Neuron (in vitro differentiated cells): ENCODE results near the gene NR1D2.
A peak's percentile ranks its signal among the peaks of the same experiment; 100 is the strongest.
"Not testable (repeated sequence)": the region's sequence is repeated elsewhere in the genome, so short reads cannot be mapped to it uniquely, and the experiment has no call there.

ENCODE experiments used
- H2AFZ ChIP-seq: one replicate; pipeline ENCODE4 v1.6.1; 2013; ENCODE audit warnings: low read depth, mild to moderate bottlenecking, inconsistent platforms, low read length, moderate library complexity
- H3K27me3 ChIP-seq: one replicate; pipeline ENCODE4 v1.6.1; 2013; ENCODE audit warnings: low read length; ENCODE audit not compliant: insufficient read depth
- H3K36me3 ChIP-seq: one replicate; pipeline ENCODE4 v1.6.1; 2013; ENCODE audit warnings: low read length; ENCODE audit not compliant: insufficient read depth
- H3K4me1 ChIP-seq: one replicate; pipeline ENCODE4 v1.6.1; 2013; ENCODE audit warnings: low read length; ENCODE audit not compliant: insufficient read depth
- H3K4me3 ChIP-seq: 2 replicates; pipeline ENCODE4 v1.5.1; 2013; ENCODE audit warnings: mild to moderate bottlenecking, low read length, moderate library complexity
- H3K9me3 ChIP-seq: one replicate; pipeline ENCODE4 v1.6.1; 2013; ENCODE audit warnings: low read length

Gene NR1D2

GRCh38 chr3:24004171-24004938 lies 59.3 kb downstream of the NR1D2 start:
- Histone ChIP-seq H3K9me3 (no peaks in the 10 kb centered on the region), H3K4me1 (no peaks in the 10 kb centered on the region), H3K36me3 (no peaks in the 10 kb centered on the region), H2AFZ (no peak overlapping the region), H3K4me3 (no peak overlapping the region), H3K27me3 (no peaks in the 10 kb centered on the region)

- Histone ChIP-seq H3K36me3 (no peaks in the 10 kb centered on the region), H3K9me3 (no peaks in the 10 kb centered on the region), H3K4me3 (no peak overlapping the region), H3K27me3 (no peaks in the 10 kb centered on the region), H3K4me1 (no peaks in the 10 kb centered on the region), H2AFZ (no peak overlapping the region)
Observed at GRCh38 chr3:24005669-24006068, 60.6 kb downstream of the NR1D2 start.

GRCh38 chr3:24010834-24011233 lies 65.7 kb downstream of the NR1D2 start:
- H3K9me3 ChIP-seq: not testable (repeated sequence)

GRCh38 chr3:24012589-24013269 lies 67.6 kb downstream of the NR1D2 start:
- H3K27me3 ChIP-seq: no peaks in the 10 kb centered on the region

More at GRCh38 chr3:24010834-24011233, 65.7 kb downstream of the NR1D2 start:
- not testable (repeated sequence) for H3K36me3 ChIP-seq, H3K27me3 ChIP-seq, H2AFZ ChIP-seq, H3K4me3 ChIP-seq, H3K4me1 ChIP-seq

GRCh38 chr3:24017305-24017704 lies 72.2 kb downstream of the NR1D2 start:
- Histone ChIP-seq H2AFZ (no peak overlapping the region), H3K36me3 (no peaks in the 10 kb centered on the region), H3K4me1 (no peaks in the 10 kb centered on the region), H3K4me3 (no peak overlapping the region), H3K27me3 (no peaks in the 10 kb centered on the region), H3K9me3 (no peaks in the 10 kb centered on the region)

More at GRCh38 chr3:24012589-24013269, 67.6 kb downstream of the NR1D2 start:
- Histone ChIP-seq H2AFZ (no peak overlapping the region), H3K9me3 (no peaks in the 10 kb centered on the region), H3K4me3 (no peak overlapping the region), H3K36me3 (no peaks in the 10 kb centered on the region), H3K4me1 (no peaks in the 10 kb centered on the region)

GRCh38 chr3:24018784-24019570 lies 73.9 kb downstream of the NR1D2 start:
- no peaks in the 10 kb centered on the region for H3K36me3 ChIP-seq
- H3K4me3 ChIP-seq: no peak overlapping the region
- H2AFZ ChIP-seq: no peak overlapping the region
- H3K9me3 ChIP-seq: no peaks in the 10 kb centered on the region
- H3K4me1 ChIP-seq: no peaks in the 10 kb centered on the region
- H3K27me3 ChIP-seq: no peaks in the 10 kb centered on the region

GRCh38 chr3:24019585-24019984 lies 74.5 kb downstream of the NR1D2 start:
- no peaks in the 10 kb centered on the region for H3K9me3 ChIP-seq
- H3K27me3 ChIP-seq: no peaks in the 10 kb centered on the region
- no peaks in the 10 kb centered on the region for H3K4me1 ChIP-seq
- no peaks in the 10 kb centered on the region for H3K36me3 ChIP-seq
- H2AFZ ChIP-seq: no peak overlapping the region
- H3K4me3 ChIP-seq: no peak overlapping the region

GRCh38 chr3:24020036-24020691 lies 75.1 kb downstream of the NR1D2 start:
- H3K36me3 ChIP-seq: no peaks in the 10 kb centered on the region
- H3K4me1 ChIP-seq: no peaks in the 10 kb centered on the region
- no peaks in the 10 kb centered on the region for H3K9me3 ChIP-seq
- H3K4me3 ChIP-seq: no peak overlapping the region
- no peak overlapping the region for H2AFZ ChIP-seq
- H3K27me3 ChIP-seq: no peaks in the 10 kb centered on the region

GRCh38 chr3:24023197-24023596 lies 78.1 kb downstream of the NR1D2 start:
- no peak overlapping the region for H2AFZ ChIP-seq
- H3K4me1 ChIP-seq: peaks cover 11% of the 10 kb centered on the region
- H3K9me3 ChIP-seq: no peaks in the 10 kb centered on the region
- H3K36me3 ChIP-seq: no peaks in the 10 kb centered on the region
- H3K27me3 ChIP-seq: no peaks in the 10 kb centered on the region
- no peak overlapping the region for H3K4me3 ChIP-seq

GRCh38 chr3:24025805-24026204 lies 80.7 kb downstream of the NR1D2 start:
- no peaks in the 10 kb centered on the region for H3K9me3 ChIP-seq

GRCh38 chr3:24026665-24027064 lies 81.6 kb downstream of the NR1D2 start:
- not testable (repeated sequence) for H3K36me3 ChIP-seq, H3K4me3 ChIP-seq, H2AFZ ChIP-seq, H3K9me3 ChIP-seq, H3K27me3 ChIP-seq
- peaks cover 20% of the 10 kb centered on the region for H3K4me1 ChIP-seq

More at GRCh38 chr3:24025805-24026204, 80.7 kb downstream of the NR1D2 start:
- H3K27me3 ChIP-seq: no peaks in the 10 kb centered on the region
- H3K4me3 ChIP-seq: no peak overlapping the region
- H3K4me1 ChIP-seq: peaks cover 20% of the 10 kb centered on the region
- H2AFZ ChIP-seq: no peak overlapping the region
- H3K36me3 ChIP-seq: no peaks in the 10 kb centered on the region

- H3K4me3 ChIP-seq: no peak overlapping the region
- no peaks in the 10 kb centered on the region for H3K36me3 ChIP-seq
- H3K9me3 ChIP-seq: no peaks in the 10 kb centered on the region
- H3K27me3 ChIP-seq: no peaks in the 10 kb centered on the region
- H2AFZ ChIP-seq: peak overlapping the region; percentile 73
- peaks cover 20% of the 10 kb centered on the region for H3K4me1 ChIP-seq
Observed at GRCh38 chr3:24027946-24028345, 82.9 kb downstream of the NR1D2 start.
